HG03196 (cell line): Measurements from ENCODE around the gene SLC2A5.
"Not testable (repeated sequence)": the region's sequence is repeated elsewhere in the genome, so short reads cannot be mapped to it uniquely, and the experiment has no call there.

ENCODE experiments used
- ATAC-seq: cut with Tn5 transposase; IDR thresholded peaks from one replicate; pipeline ENCODE4 v1.9.1; 2021; ENCODE audit not compliant: unreplicated experiment

Gene SLC2A5

GRCh38 chr1:9069326-9070100 lies at the start of gene SLC2A5:
SLC2A5 (minus strand) TSS chr1:9069635; CDS start chr1:9069536, 99 bp downstream.
- peak; percentile 85 for ATAC-seq

- no peak for ATAC-seq
Observed at GRCh38 chr1:9118186-9118585, 48.8 kb upstream of the SLC2A5 start.

GRCh38 chr1:9115351-9116205 lies 46.1 kb upstream of the SLC2A5 start:
- no peak for ATAC-seq

- no peak for ATAC-seq
Observed at GRCh38 chr1:9112961-9113880, 43.8 kb upstream of the SLC2A5 start.

GRCh38 chr1:9111957-9112356 lies 42.5 kb upstream of the SLC2A5 start:
- ATAC-seq, result no peak

GRCh38 chr1:9111357-9111691 lies 41.9 kb upstream of the SLC2A5 start:
- no peak for ATAC-seq

- ATAC-seq, result no peak
Observed at GRCh38 chr1:9110669-9111356, 41.4 kb upstream of the SLC2A5 start.

GRCh38 chr1:9108056-9108665 lies 38.7 kb upstream of the SLC2A5 start:
- no peak for ATAC-seq

GRCh38 chr1:9107136-9107535 lies 37.7 kb upstream of the SLC2A5 start:
- ATAC-seq, result no peak

- ATAC-seq, result no peak
Observed at GRCh38 chr1:9106286-9106685, 36.9 kb upstream of the SLC2A5 start.

- ATAC-seq, result no peak
Observed at GRCh38 chr1:9105336-9105867, 36.0 kb upstream of the SLC2A5 start.

- no peak for ATAC-seq
Observed at GRCh38 chr1:9101510-9102146, 32.2 kb upstream of the SLC2A5 start.

GRCh38 chr1:9100471-9101043 lies 31.1 kb upstream of the SLC2A5 start:
- no peak for ATAC-seq

GRCh38 chr1:9099555-9099954 lies 30.1 kb upstream of the SLC2A5 start:
- ATAC-seq, result no peak

- no peak for ATAC-seq
Observed at GRCh38 chr1:9097947-9098705, 28.7 kb upstream of the SLC2A5 start.

- no peak for ATAC-seq
Observed at GRCh38 chr1:9095818-9096217, 26.4 kb upstream of the SLC2A5 start.

- ATAC-seq, result not testable (repeated sequence)
Observed at GRCh38 chr1:9093996-9094595, 24.7 kb upstream of the SLC2A5 start.

- ATAC-seq, result no peak
Observed at GRCh38 chr1:9093581-9093980, 24.1 kb upstream of the SLC2A5 start.
